Hepatocyte (in vitro differentiated cells): ENCODE data around the gene CLEC16A.

Experiments used
- EZH2 ChIP-seq: fragments of 200-600 bp; sonication (generic); IDR thresholded peaks from 2 replicates; pipeline ENCODE4 v1.6.1; 2016; ENCODE audit warnings: antibody characterized with exemption, mild to moderate bottlenecking, borderline replicate concordance
- TF ChIP-seq, protein P1 (sequence below): fragments of 200-600 bp; sonication (generic); IDR thresholded peaks from 2 replicates; pipeline ENCODE4 v1.5.1; 2016; ENCODE audit warnings: antibody characterized with exemption, mild to moderate bottlenecking; ENCODE audit not compliant: poor library complexity

- TF ChIP-seq, protein P1, sequence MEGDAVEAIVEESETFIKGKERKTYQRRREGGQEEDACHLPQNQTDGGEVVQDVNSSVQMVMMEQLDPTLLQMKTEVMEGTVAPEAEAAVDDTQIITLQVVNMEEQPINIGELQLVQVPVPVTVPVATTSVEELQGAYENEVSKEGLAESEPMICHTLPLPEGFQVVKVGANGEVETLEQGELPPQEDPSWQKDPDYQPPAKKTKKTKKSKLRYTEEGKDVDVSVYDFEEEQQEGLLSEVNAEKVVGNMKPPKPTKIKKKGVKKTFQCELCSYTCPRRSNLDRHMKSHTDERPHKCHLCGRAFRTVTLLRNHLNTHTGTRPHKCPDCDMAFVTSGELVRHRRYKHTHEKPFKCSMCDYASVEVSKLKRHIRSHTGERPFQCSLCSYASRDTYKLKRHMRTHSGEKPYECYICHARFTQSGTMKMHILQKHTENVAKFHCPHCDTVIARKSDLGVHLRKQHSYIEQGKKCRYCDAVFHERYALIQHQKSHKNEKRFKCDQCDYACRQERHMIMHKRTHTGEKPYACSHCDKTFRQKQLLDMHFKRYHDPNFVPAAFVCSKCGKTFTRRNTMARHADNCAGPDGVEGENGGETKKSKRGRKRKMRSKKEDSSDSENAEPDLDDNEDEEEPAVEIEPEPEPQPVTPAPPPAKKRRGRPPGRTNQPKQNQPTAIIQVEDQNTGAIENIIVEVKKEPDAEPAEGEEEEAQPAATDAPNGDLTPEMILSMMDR: no peak
- no peak for TF ChIP-seq EZH2
Measured at GRCh38 chr16:11204513-11205047, 260.2 kb downstream of the CLEC16A start.
